ENCODE results near the gene LRRC45. TPM values are rescaled to one million over a fixed set of nuclear protein-coding genes. Genes with fewer than 3 reads are reported as not detected.
A peak's percentile ranks its signal among the peaks of the same experiment; 100 is the strongest.
"Not testable (repeated sequence)": the region's sequence is repeated elsewhere in the genome, so short reads cannot be mapped to it uniquely, and the experiment has no call there.

The LRRC45 gene
- total and polyA plus RNA-seq, 2 experiments from 2014 or later: 16.1 to 40.7 TPM

DNA sequence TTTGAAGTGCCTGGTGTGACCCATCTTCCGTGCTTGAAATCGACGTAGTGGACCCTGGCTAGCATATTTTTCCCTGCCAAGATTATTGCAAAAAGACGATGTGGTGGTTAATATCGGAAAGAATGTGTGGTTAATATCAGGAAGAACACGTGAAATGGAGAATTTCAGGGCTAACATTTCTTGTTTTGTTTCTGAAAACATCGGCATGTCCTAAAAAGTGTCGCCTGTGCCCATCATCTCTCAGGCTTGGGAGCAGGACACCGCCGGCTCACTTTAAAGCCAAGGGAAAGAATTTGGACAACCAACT lies 14.7 kb downstream of the LRRC45 start:
- DNase-seq (ENCODE audit: low spot score) (no peak), ATAC-seq (no peak)
- Histone ChIP-seq H3K79me2 (replicated peaks; ENCODE audit: insufficient read depth) (peaks cover 1% of the 10 kb centered on the region; the same call in 1 of the 2 replicates), H2AFZ (peak overlapping the region; percentile 34; the same call in 1 of the 2 replicates), H3K9me2 (ENCODE audit: insufficient read depth) (no peaks in the 10 kb centered on the region), H4K20me1 (replicated peaks; ENCODE audit: insufficient read depth) (no peaks in the 10 kb centered on the region; the same call in 1 of the 2 replicates), H3K4me2 (peak overlapping the region; percentile 95), H3F3A (replicated peaks; ENCODE audit: low read depth) (peaks cover 11% of the 10 kb centered on the region), H3K4me1 (ENCODE audit: insufficient read depth) (peaks cover 6% of the 10 kb centered on the region; the same call in 1 of the 2 replicates), H3K4me3 (peak overlapping the region; percentile 81), H3K27ac (ENCODE audit: low read depth) (peak overlapping the region; percentile 78; the same call in 1 of the 2 replicates), H3K27me3 (ENCODE audit: insufficient read depth) (no peaks in the 10 kb centered on the region), H3K36me3 (ENCODE audit: insufficient read depth) (no peaks in the 10 kb centered on the region)
- TF ChIP-seq, protein P1, sequence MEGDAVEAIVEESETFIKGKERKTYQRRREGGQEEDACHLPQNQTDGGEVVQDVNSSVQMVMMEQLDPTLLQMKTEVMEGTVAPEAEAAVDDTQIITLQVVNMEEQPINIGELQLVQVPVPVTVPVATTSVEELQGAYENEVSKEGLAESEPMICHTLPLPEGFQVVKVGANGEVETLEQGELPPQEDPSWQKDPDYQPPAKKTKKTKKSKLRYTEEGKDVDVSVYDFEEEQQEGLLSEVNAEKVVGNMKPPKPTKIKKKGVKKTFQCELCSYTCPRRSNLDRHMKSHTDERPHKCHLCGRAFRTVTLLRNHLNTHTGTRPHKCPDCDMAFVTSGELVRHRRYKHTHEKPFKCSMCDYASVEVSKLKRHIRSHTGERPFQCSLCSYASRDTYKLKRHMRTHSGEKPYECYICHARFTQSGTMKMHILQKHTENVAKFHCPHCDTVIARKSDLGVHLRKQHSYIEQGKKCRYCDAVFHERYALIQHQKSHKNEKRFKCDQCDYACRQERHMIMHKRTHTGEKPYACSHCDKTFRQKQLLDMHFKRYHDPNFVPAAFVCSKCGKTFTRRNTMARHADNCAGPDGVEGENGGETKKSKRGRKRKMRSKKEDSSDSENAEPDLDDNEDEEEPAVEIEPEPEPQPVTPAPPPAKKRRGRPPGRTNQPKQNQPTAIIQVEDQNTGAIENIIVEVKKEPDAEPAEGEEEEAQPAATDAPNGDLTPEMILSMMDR (conservative IDR thresholded peaks at IDR 0.05; ENCODE audit: low read depth in 2 of 2): no peak
- TF ChIP-seq NANOG (IDR thresholded peaks at IDR 0.05; ENCODE audit: borderline replicate concordance) (no peak), STAT1 (IDR thresholded peaks at IDR 0.05; ENCODE audit: unreplicated experiment) (no peak)
- Mint-ChIP-seq H3K4me3 (peak overlapping the region; percentile 75), H3K27ac (peak overlapping the region; percentile 93), H3K36me3 (ENCODE audit: low read depth) (peaks cover 3% of the 10 kb centered on the region; the same call in 2 of the 3 replicates), H3K9me3 (no peaks in the 10 kb centered on the region; the same call in 2 of the 3 replicates), H3K27me3 (ENCODE audit: insufficient read depth, low read depth, poor library complexity) (peaks cover 16% of the 10 kb centered on the region), H3K4me1 (peaks cover 32% of the 10 kb centered on the region)

DNA sequence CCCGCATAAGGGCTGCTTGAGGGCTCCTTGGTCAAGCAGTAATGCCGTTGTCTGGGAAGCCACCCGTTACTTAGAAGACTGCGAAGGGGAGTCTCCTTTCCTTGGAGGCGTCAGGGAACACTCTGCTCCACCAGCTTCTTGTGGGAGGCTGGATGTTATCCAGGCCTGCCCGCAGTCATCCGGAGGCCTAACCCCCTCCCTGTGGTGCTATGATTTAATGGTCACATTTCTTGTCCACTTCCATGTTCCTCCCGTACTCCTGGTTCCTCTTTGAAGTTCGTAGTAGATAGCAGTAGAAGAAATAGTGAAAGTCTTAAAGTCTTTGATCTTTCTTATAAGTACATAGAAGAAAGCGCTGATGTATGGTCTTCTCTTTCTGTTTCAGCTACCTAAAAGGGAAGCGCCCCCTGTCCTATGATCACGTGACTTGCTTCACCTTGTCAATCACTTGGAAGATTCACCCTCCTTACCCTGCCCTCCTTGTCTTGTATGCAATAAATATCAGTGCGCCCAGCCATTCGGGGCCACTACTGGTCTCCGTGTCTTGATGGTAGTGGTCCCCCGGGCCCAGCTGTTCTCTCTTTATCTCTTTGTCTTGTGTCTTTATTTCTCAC lies 15.8 kb downstream of the LRRC45 start:
- not testable (repeated sequence) for H3K4me1 ChIP-seq (ENCODE audit: insufficient read depth); H3K9me3 Mint-ChIP-seq; H3K4me3 Mint-ChIP-seq; ATAC-seq; DNase-seq (ENCODE audit: low spot score); H3K4me3 ChIP-seq; H3K36me3 Mint-ChIP-seq (ENCODE audit: low read depth); H3K4me2 ChIP-seq; H2AFZ ChIP-seq; H3K79me2 ChIP-seq (replicated peaks; ENCODE audit: insufficient read depth); H3K36me3 ChIP-seq (ENCODE audit: insufficient read depth); H4K20me1 ChIP-seq (replicated peaks; ENCODE audit: insufficient read depth); H3K27ac ChIP-seq (ENCODE audit: low read depth); H3K27ac Mint-ChIP-seq; H3K27me3 ChIP-seq (ENCODE audit: insufficient read depth); H3K9me2 ChIP-seq (ENCODE audit: insufficient read depth)
- H3F3A ChIP-seq (replicated peaks; ENCODE audit: low read depth): peaks cover 11% of the 10 kb centered on the region
- Mint-ChIP-seq H3K27me3 (ENCODE audit: insufficient read depth, low read depth, poor library complexity) (peaks cover 16% of the 10 kb centered on the region), H3K4me1 (peaks cover 34% of the 10 kb centered on the region)

DNA sequence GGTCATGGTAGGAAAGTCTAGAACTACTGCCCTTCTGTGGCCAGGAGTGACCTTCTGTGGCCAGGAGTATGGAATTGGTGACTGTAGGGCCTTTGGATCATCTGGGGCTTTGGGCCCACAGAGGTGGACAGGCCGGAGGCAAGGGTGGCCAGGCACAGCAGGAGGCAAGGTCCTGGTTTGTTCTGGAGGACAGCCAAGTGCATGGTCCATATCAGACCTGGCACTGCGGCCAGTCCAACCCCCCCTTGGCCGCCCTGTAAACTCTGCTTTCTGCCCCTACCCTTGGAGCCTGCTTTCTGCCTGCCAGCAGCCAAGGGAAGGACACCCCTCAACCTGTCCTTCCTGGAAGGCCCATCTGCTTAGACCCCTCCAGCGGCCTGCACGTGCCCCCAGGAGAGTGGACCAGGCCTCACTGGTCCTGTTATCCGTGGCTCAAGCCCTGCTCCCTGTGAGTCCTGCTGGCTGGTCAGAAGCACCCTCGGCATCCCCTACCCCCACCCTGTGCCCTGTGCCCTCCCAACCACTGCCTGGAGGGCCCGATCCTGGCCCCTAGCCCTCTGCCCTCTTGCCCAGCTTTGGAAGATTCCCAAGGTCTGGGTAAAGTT lies 16.7 kb downstream of the LRRC45 start:
- peaks cover 29% of the 10 kb centered on the region for H3K4me1 Mint-ChIP-seq
- Histone ChIP-seq H3K4me3 (no peak overlapping the region), H3K79me2 (replicated peaks; ENCODE audit: insufficient read depth) (no peaks in the 10 kb centered on the region), H3K9me2 (ENCODE audit: insufficient read depth) (no peaks in the 10 kb centered on the region), H3K4me1 (ENCODE audit: insufficient read depth) (no peaks in the 10 kb centered on the region; the same call in 1 of the 2 replicates), H3K27ac (ENCODE audit: low read depth) (no peak overlapping the region), H4K20me1 (replicated peaks; ENCODE audit: insufficient read depth) (no peaks in the 10 kb centered on the region; the same call in 1 of the 2 replicates), H3K36me3 (ENCODE audit: insufficient read depth) (no peaks in the 10 kb centered on the region), H3F3A (replicated peaks; ENCODE audit: low read depth) (peaks cover 11% of the 10 kb centered on the region), H3K4me2 (no peak overlapping the region), H2AFZ (no peak overlapping the region), H3K27me3 (ENCODE audit: insufficient read depth) (no peaks in the 10 kb centered on the region)
- H3K9me3 Mint-ChIP-seq: no peaks in the 10 kb centered on the region; the same call in 2 of the 3 replicates
- H3K27ac Mint-ChIP-seq: no peak overlapping the region
- H3K36me3 Mint-ChIP-seq (ENCODE audit: low read depth): peaks cover 3% of the 10 kb centered on the region; the same call in 1 of the 3 replicates
- no peak for ATAC-seq
- TF ChIP-seq CREB1 (CRISPR knock-in tag; IDR thresholded peaks at IDR 0.05; ENCODE audit: low read depth) (no peak), ZNF331 (CRISPR knock-in tag; IDR thresholded peaks at IDR 0.05; ENCODE audit: low read depth) (no peak)
- DNase-seq (ENCODE audit: low spot score): no peak
- H3K4me3 Mint-ChIP-seq: no peak overlapping the region; the same call in 2 of the 3 replicates
- H3K27me3 Mint-ChIP-seq (ENCODE audit: insufficient read depth, low read depth, poor library complexity): peaks cover 13% of the 10 kb centered on the region
